H1 (cell line): ENCODE results near the gene LHFPL2. TPM values are rescaled to one million over a fixed set of nuclear protein-coding genes. Genes with fewer than 3 reads are reported as not detected.

ENCODE experiments used
- CTCF ChIA-PET: fragments of 300-600 bp; sonication (Branson Sonifier 250); formaldehyde crosslinking; loops from one replicate; lab custom pipeline; 2021; ENCODE audit not compliant: partially characterized antibody; lab: Charles Lee
- POLR2A ChIA-PET: fragments of 300-600 bp; sonication (Branson Sonifier 250); formaldehyde crosslinking; loops from one replicate; lab custom pipeline; 2021; ENCODE audit warnings: inconsistent platforms; ENCODE audit not compliant: partially characterized antibody; lab: Charles Lee
- DNase-seq, 2 experiments: peaks; one replicate each; pipeline versions ENCODE4 v3.0.0 to v3.0.0-alpha.2; 2010 to 2022; ENCODE audit warnings: low spot score in 2 of 2, low read depth in 1 of 2, mixed read lengths in 1 of 2
- FAIRE-seq: peaks from 2 replicates; lab custom pipeline; 2011; peaks lifted over from hg19 to GRCh38; lab: Jason Lieb, UNC
- H2AFZ ChIP-seq: 2 replicates; pipeline ENCODE4 v1.8.1; 2012; ENCODE audit warnings: low read length, inconsistent platforms
- H2AK5ac ChIP-seq: 2 replicates; pipeline ENCODE4 v1.6.1; 2013; ENCODE audit warnings: low read depth, low read length
- H2BK120ac ChIP-seq: replicated peaks from 2 replicates; pipeline ENCODE3; 2013; ENCODE audit warnings: low read depth, low read length, inconsistent platforms
- H2BK12ac ChIP-seq: 2 replicates; pipeline ENCODE4 v1.6.1; 2013; ENCODE audit warnings: low read depth, low read length
- H2BK15ac ChIP-seq: 2 replicates; pipeline ENCODE4 v1.6.1; 2013; ENCODE audit warnings: low read length
- H2BK20ac ChIP-seq: 2 replicates; pipeline ENCODE4 v1.6.1; 2013; ENCODE audit warnings: low read length
- H2BK5ac ChIP-seq: 2 replicates; pipeline ENCODE4 v1.6.1; 2013; ENCODE audit warnings: low read depth, low read length
- H3K14ac ChIP-seq: 2 replicates; pipeline ENCODE4 v1.6.1; 2013; ENCODE audit warnings: inconsistent platforms; ENCODE audit not compliant: insufficient read length
- H3K18ac ChIP-seq: 2 replicates; pipeline ENCODE4 v1.6.1; 2013; ENCODE audit warnings: low read length; ENCODE audit errors: extremely low read depth
- H3K23ac ChIP-seq: 2 replicates; pipeline ENCODE4 v1.6.1; 2013; ENCODE audit warnings: inconsistent platforms; ENCODE audit not compliant: insufficient read length
- H3K23me2 ChIP-seq: 2 replicates; pipeline ENCODE4 v1.6.1; 2013; ENCODE audit warnings: low read depth, low read length
- H3K27ac ChIP-seq: 2 replicates; pipeline ENCODE4 v1.6.1; 2011; ENCODE audit warnings: low read depth, low read length, inconsistent platforms
- H3K27me3 ChIP-seq, 4 experiments: replicated peaks in 1 of 4; 1 replicate in 1 of 4; 2 replicates in 3 of 4; pipeline versions ENCODE4 v1.6.1 to v1.8.1; 2011 to 2013; ENCODE audit warnings: low read length in 3 of 4, mild to moderate bottlenecking in 3 of 4, inconsistent platforms in 2 of 4, mixed read lengths in 2 of 4, moderate library complexity in 1 of 4; ENCODE audit not compliant: control insufficient read depth in 3 of 4, insufficient read depth in 3 of 4; ENCODE audit errors: extremely low read depth in 1 of 4
- H3K36me3 ChIP-seq, 4 experiments: 2 replicates each; pipeline versions ENCODE4 v1.6.1 to v1.8.1; 2011 to 2013; ENCODE audit warnings: mild to moderate bottlenecking in 4 of 4, low read length in 3 of 4, moderate library complexity in 2 of 4, control low read depth in 1 of 4, inconsistent platforms in 1 of 4; ENCODE audit not compliant: insufficient read depth in 4 of 4, control insufficient read depth in 2 of 4
- H3K4ac ChIP-seq: replicated peaks from 2 replicates; pipeline ENCODE3; 2013; ENCODE audit warnings: low read length, low read depth, mixed read lengths, inconsistent platforms; ENCODE audit not compliant: insufficient read length
- H3K4me1 ChIP-seq, 4 experiments: replicated peaks in 1 of 4; 1 replicate in 1 of 4; 2 replicates in 3 of 4; pipeline versions ENCODE4 v1.6.1 to v1.8.1; 2011 to 2013; ENCODE audit warnings: low read length in 3 of 4, inconsistent platforms in 2 of 4, mixed read lengths in 1 of 4; ENCODE audit not compliant: insufficient read depth in 4 of 4, control insufficient read depth in 3 of 4
- H3K4me2 ChIP-seq, 2 experiments: 2 replicates each; pipeline versions ENCODE4 v1.6.1 to v1.8.1; 2011 to 2013; ENCODE audit warnings: low read depth in 2 of 2, low read length in 2 of 2, control low read depth in 1 of 2, inconsistent platforms in 1 of 2, mild to moderate bottlenecking in 1 of 2; ENCODE audit not compliant: insufficient read depth in 1 of 2
- H3K4me3 ChIP-seq, 4 experiments: fragments of 200-600, 300-600 bp in 1 of 4; sonication (generic), shearing (Covaris generic), sonication (Bioruptor Twin) in 1 of 4; 2 replicates each; pipeline versions ENCODE4 v1.5.1 to v1.8.1; 2011 to 2016; ENCODE audit warnings: low read length in 4 of 4, low read depth in 3 of 4, control low read depth in 2 of 4, inconsistent platforms in 2 of 4, mild to moderate bottlenecking in 2 of 4, mixed read lengths in 1 of 4, moderate library complexity in 1 of 4; ENCODE audit not compliant: insufficient read depth in 2 of 4; ENCODE audit errors: extremely low read depth in 1 of 4
- H3K56ac ChIP-seq: replicated peaks from 2 replicates; pipeline ENCODE3; 2013; ENCODE audit warnings: low read depth, mild to moderate bottlenecking, mixed read lengths, low read length, inconsistent platforms; ENCODE audit not compliant: insufficient read length
- H3K79me1 ChIP-seq: 2 replicates; pipeline ENCODE4 v1.6.1; 2013; ENCODE audit warnings: low read depth, low read length, control low read depth
- H3K79me2 ChIP-seq, 2 experiments: 2 replicates each; pipeline versions ENCODE4 v1.6.1 to v1.8.1; 2012 to 2013; ENCODE audit warnings: low read length in 2 of 2, mild to moderate bottlenecking in 2 of 2, inconsistent platforms in 1 of 2; ENCODE audit not compliant: insufficient read depth in 2 of 2, control insufficient read depth in 1 of 2
- H3K9ac ChIP-seq, 4 experiments: replicated peaks in 1 of 4; 1 replicate in 1 of 4; 2 replicates in 3 of 4; pipeline versions ENCODE4 v1.6.1 to v1.8.1; 2011 to 2013; ENCODE audit warnings: low read depth in 3 of 4, low read length in 3 of 4, control low read depth in 2 of 4, mild to moderate bottlenecking in 2 of 4, moderate library complexity in 2 of 4, inconsistent platforms in 1 of 4; ENCODE audit errors: extremely low read depth in 1 of 4
- H3K9me3 ChIP-seq, 2 experiments: 2 replicates each; pipeline versions ENCODE4 v1.6.1 to v1.8.1; 2012 to 2013; ENCODE audit warnings: mild to moderate bottlenecking in 2 of 2, moderate library complexity in 2 of 2, control low read depth in 1 of 2, inconsistent platforms in 1 of 2, low read depth in 1 of 2, low read length in 1 of 2, mixed read lengths in 1 of 2; ENCODE audit not compliant: insufficient read depth in 2 of 2
- H4K20me1 ChIP-seq, 2 experiments: replicated peaks in 1 of 2; 2 replicates each; pipeline versions ENCODE3 to v1.8.1; 2011 to 2013; ENCODE audit warnings: inconsistent platforms in 2 of 2, low read length in 2 of 2, mild to moderate bottlenecking in 1 of 2; ENCODE audit not compliant: insufficient read depth in 2 of 2, control insufficient read depth in 1 of 2
- H4K5ac ChIP-seq: 2 replicates; pipeline ENCODE4 v1.6.1; 2013; ENCODE audit warnings: low read length, low read depth, mixed read lengths, inconsistent platforms; ENCODE audit not compliant: insufficient read length
- H4K8ac ChIP-seq: 2 replicates; pipeline ENCODE4 v1.8.0; 2013; ENCODE audit warnings: mild to moderate bottlenecking, moderate library complexity, low read length, inconsistent platforms; ENCODE audit not compliant: insufficient read depth; ENCODE audit errors: extremely low read depth
- H4K91ac ChIP-seq: replicated peaks from 2 replicates; pipeline ENCODE3; 2013; ENCODE audit warnings: low read length, mixed read lengths, inconsistent platforms; ENCODE audit not compliant: insufficient read length
- BRCA1 ChIP-seq: IDR thresholded peaks from 2 replicates; pipeline ENCODE4 v1.6.1; 2012; ENCODE audit warnings: low read depth, low read length, improper control_type of control experiment
- NRF1 ChIP-seq: IDR thresholded peaks from 2 replicates; pipeline ENCODE4 v1.6.1; 2011; ENCODE audit warnings: mild to moderate bottlenecking, low read depth, low read length, improper control_type of control experiment
- POLR2AphosphoS5 ChIP-seq: IDR thresholded peaks from 2 replicates; pipeline ENCODE4 v1.6.1; 2011; ENCODE audit warnings: low read depth, low read length
- SAP30 ChIP-seq: fragments of 300-600 bp; sonication (generic); IDR thresholded peaks from 2 replicates; pipeline ENCODE4 v1.7.1; 2012; ENCODE audit warnings: low read length, moderate library complexity, mild to moderate bottlenecking, inconsistent platforms; ENCODE audit not compliant: insufficient read depth, insufficient replicate concordance
- ZNF274 ChIP-seq: IDR thresholded peaks from 2 replicates; pipeline ENCODE4 v1.7.0; 2012; ENCODE audit warnings: low read length, borderline replicate concordance; ENCODE audit errors: extremely low read depth
- WGBS, 2 experiments: shearing (Covaris generic) in 1 of 2; methylation state at CpG; one replicate each; pipeline versions ENCODE4 v1.1.6 to v1.1.7; 2013 to 2015; ENCODE audit warnings: low lambda C conversion rate in 2 of 2, mixed read lengths in 2 of 2, inconsistent platforms in 1 of 2, low coverage in 1 of 2, missing lambda C conversion rate in 1 of 2; ENCODE audit not compliant: insufficient replicate concordance in 2 of 2, insufficient coverage in 1 of 2, insufficient read length in 1 of 2; ENCODE audit errors: extremely low coverage in 1 of 2, missing lambda C conversion rate in 1 of 2; 5-methylcytosine and 5-hydroxymethylcytosine counted together
- polyA plus RNA-seq, 7 experiments: library from polyadenylated mRNA; depleted of rRNA in 3 of 7; stranded (reverse) in 5 of 7; unstranded in 2 of 7; fragments of >200 nt in 5 of 7; fragments of 200-250 nt in 2 of 7; gene quantifications; 1 replicate in 5 of 7; 2 replicates in 1 of 7; 4 replicates in 1 of 7; pipeline versions ENCODE4 v1.2.1 to v1.2.3, GENCODE V29; 2011 to 2013; ENCODE audit warnings: missing spikeins in 2 of 7, mixed read lengths in 2 of 7
- total RNA-seq: library from RNA; stranded (reverse); fragmentation: NEBNext Ultra II Directional; extraction: Animal tissue kit (Norgen Biotek cat#: 25700); gene quantifications from 2 replicates; pipeline ENCODE4 v1.2.1, GENCODE V29; 2021

LHFPL2 gene
- total and polyA plus RNA-seq, 2 of the 8 experiments (the other 6 are each of a cell fraction or from before 2014, with no cell fraction given) = 9.6 to 43.0 TPM

DNA sequence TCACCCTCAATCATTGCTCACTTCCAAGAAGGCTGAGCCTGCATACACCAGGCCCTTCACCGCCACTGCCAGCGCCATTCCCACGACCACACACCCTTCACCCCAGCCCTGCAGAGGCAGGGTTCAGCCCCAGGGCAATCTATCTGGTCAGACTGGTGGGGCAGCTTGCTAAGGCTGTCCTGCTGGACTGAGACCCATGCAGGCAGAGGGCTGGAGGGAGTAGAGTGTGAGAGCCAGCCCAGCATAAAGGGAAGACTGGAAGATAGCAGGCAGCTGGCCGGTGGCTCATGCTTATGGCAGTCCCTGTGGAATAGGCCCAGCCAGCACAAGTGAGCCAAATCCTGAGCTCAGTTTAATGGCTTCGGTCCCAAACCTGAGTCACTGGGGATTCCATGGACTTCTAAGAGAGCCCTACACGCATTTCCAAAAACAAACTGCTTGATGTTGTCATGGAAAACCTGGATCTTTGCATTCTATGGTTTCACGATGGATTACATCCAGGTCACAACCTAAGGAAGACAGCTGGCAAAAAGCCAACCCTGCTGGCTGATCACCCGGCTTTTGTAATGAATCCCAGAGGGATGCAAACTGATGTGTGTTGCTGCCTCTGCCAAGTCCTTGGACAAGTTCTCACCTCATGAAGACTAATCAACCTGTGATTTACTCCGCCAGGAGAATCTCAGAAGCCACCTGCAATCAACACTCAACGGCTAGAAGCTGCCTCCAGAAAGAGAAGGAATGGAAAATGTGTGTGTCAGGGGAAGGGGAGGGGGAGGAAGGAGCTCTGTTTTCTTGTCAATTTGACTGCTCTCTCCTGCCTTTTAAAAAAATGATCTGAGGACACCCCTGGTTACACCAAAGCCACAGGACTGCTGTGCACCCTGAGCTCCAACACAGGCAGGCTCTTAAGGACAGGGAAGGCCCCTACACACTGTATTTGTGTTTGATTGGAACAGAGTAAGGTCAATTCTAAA is 143.6 kb downstream of the LHFPL2 start:
- H2BK20ac ChIP-seq = no peak overlapping the region
- no peak overlapping the region for H3K23ac ChIP-seq
- 80% methylated on average over 10 of the region's 10 CpGs; no CpG with 5 or more reads in 1 of the 2 experiments for WGBS, 2 experiments
- peaks cover 0 to 13% (median 11%) of the 10 kb centered on the region in 4 experiments for H3K4me1 ChIP-seq
- H3K18ac ChIP-seq = no peak overlapping the region
- peaks cover 0 to 42% of the 10 kb centered on the region in 2 experiments; a peak in 2 of 4 replicates for H3K79me2 ChIP-seq
- no peak overlapping the region for H4K5ac ChIP-seq
- no peak overlapping the region for H2AFZ ChIP-seq
- no peaks in the 10 kb centered on the region; the same call in 1 of the 2 replicates for H3K23me2 ChIP-seq
- FAIRE-seq (no peak), DNase-seq (no peak)
- ChIA-PET POLR2A (interaction anchor here (0.6 to 1.4 kb wide), 4 partner anchors 9 to 1362 kb away, joined by 3 to 7 read pairs (median 4); no protein-coding TSS in a partner anchor), CTCF (interaction anchor here (0.9 to 1.8 kb wide), 6 partner anchors 9 to 381 kb away, joined by 3 to 10 read pairs (median 4); no protein-coding TSS in a partner anchor)
- no peak overlapping the region for H2BK120ac ChIP-seq
- no peak overlapping the region for H3K27ac ChIP-seq
- H3K4me2 ChIP-seq = no peak overlapping the region; a peak in 1 of 4 replicates
- H3K56ac ChIP-seq = no peak overlapping the region
- peak overlapping the region; percentile 10; the same call in 1 of the 2 replicates for H2BK5ac ChIP-seq
- no peak overlapping the region for H4K91ac ChIP-seq
- H3K9ac ChIP-seq = no peak overlapping the region; a peak in 1 of 7 replicates
- no peak overlapping the region for H2AK5ac ChIP-seq
- H3K36me3 ChIP-seq = no peaks in the 10 kb centered on the region; a peak in 1 of 8 replicates
- no peak overlapping the region for H2BK15ac ChIP-seq
- no peak overlapping the region for H4K8ac ChIP-seq
- H3K4me3 ChIP-seq = no peak overlapping the region
- H3K4ac ChIP-seq = no peak overlapping the region
- H4K20me1 ChIP-seq = no peaks in the 10 kb centered on the region
- no peak overlapping the region for H2BK12ac ChIP-seq
- H3K9me3 ChIP-seq = no peaks in the 10 kb centered on the region
- H3K14ac ChIP-seq = no peak overlapping the region
- no peak for TF ChIP-seq SAP30
- TF ChIP-seq BRCA1 = no peak
- no peak for TF ChIP-seq ZNF274
- no peak for TF ChIP-seq NRF1
- no peak for TF ChIP-seq POLR2AphosphoS5
- TF ChIP-seq, all 59 proteins: peak for 0
- Histone ChIP-seq H3K79me1 (no peaks in the 10 kb centered on the region; the same call in none of the 2 replicates), H3K27me3 (no peaks in the 10 kb centered on the region)
